ENCODE results near the gene LRRC3. TPM values are rescaled to one million over a fixed set of nuclear protein-coding genes. Genes with fewer than 3 reads are reported as not detected.

The LRRC3 gene
- polyA plus RNA-seq, 1 donor (not counting 4 experiments of a cell fraction or from before 2014, with no cell fraction given) = 1.4 TPM

DNA sequence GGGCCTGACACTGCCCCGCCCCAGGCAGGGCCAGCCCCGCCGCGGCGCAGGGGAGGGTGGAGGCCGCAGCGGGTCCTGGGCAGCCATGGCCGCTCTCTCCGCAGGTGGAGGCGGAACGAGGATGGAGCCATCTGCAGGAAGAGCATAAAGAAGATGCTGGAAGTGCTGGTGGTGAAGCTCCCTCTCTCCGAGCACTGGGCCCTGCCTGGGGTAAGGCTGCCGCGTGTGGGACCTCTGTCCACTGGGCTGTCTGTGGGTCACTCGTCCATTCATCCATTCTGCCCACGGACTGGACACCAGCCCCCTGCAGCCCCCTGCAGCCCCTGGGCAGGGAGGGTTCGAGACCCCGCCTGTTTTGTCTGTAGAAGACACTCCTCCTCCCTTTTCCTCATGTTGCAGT is 18.4 kb upstream of the LRRC3 start:
- Histone ChIP-seq H3K9me1 (ENCODE audit: control insufficient read depth, extremely low read depth, insufficient read depth, low read length) (no peaks in the 10 kb centered on the region), H4K20me1 (ENCODE audit: control insufficient read depth, extremely low read depth, insufficient read depth, low read length) (no peaks in the 10 kb centered on the region), H3K4me3 (ENCODE audit: control insufficient read depth in 2 of 3, extremely low read depth in 1 of 3, insufficient read depth in 2 of 3, low read depth in 1 of 3, low read length in 3 of 3) (no peak overlapping the region), H3K79me2 (ENCODE audit: control insufficient read depth, insufficient read depth, low read length) (no peaks in the 10 kb centered on the region), H3K36me3 (ENCODE audit: control insufficient read depth in 2 of 2, extremely low read depth in 1 of 2, insufficient read depth in 2 of 2, low read length in 2 of 2) (no peaks in the 10 kb centered on the region), H3K9ac (ENCODE audit: control insufficient read depth, extremely low read depth, insufficient read depth, low read length) (no peak overlapping the region), H3K4me2 (ENCODE audit: control insufficient read depth, extremely low read depth, insufficient read depth, low read depth, low read length) (no peak overlapping the region), H3K27me3 (ENCODE audit: control insufficient read depth, extremely low read depth, insufficient read depth, low read length) (peaks cover 16% of the 10 kb centered on the region), H3K9me3 (ENCODE audit: control insufficient read depth, low read depth, low read length) (no peaks in the 10 kb centered on the region), H2AFZ (ENCODE audit: control insufficient read depth, low read length) (no peak overlapping the region), H3K4me1 (ENCODE audit: control insufficient read depth, extremely low read depth, insufficient read depth, low read length) (no peaks in the 10 kb centered on the region), H3K27ac (ENCODE audit: control insufficient read depth, insufficient read depth, low read length) (no peak overlapping the region)
- FAIRE-seq (no peak), DNase-seq (ENCODE audit: low read depth, low spot score) (no peak)
- TF ChIP-seq, protein P1, sequence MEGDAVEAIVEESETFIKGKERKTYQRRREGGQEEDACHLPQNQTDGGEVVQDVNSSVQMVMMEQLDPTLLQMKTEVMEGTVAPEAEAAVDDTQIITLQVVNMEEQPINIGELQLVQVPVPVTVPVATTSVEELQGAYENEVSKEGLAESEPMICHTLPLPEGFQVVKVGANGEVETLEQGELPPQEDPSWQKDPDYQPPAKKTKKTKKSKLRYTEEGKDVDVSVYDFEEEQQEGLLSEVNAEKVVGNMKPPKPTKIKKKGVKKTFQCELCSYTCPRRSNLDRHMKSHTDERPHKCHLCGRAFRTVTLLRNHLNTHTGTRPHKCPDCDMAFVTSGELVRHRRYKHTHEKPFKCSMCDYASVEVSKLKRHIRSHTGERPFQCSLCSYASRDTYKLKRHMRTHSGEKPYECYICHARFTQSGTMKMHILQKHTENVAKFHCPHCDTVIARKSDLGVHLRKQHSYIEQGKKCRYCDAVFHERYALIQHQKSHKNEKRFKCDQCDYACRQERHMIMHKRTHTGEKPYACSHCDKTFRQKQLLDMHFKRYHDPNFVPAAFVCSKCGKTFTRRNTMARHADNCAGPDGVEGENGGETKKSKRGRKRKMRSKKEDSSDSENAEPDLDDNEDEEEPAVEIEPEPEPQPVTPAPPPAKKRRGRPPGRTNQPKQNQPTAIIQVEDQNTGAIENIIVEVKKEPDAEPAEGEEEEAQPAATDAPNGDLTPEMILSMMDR (optimal IDR thresholded peaks at IDR 0.05 in 1 of 3, IDR thresholded peaks at IDR 0.05 in 1 of 3, conservative IDR thresholded peaks at IDR 0.05 in 1 of 3; ENCODE audit: extremely low read depth in 1 of 3, insufficient read depth in 2 of 3, low read length in 3 of 3) = no peak
- TF ChIP-seq EZH2 (IDR thresholded peaks at IDR 0.05; ENCODE audit: low read length) = no peak
- dilution Hi-C loops (cut with MboI; ENCODE audit: extremely low pct_ligation_motif_present, low sequenced_read_pairs) = no loop called here

DNA sequence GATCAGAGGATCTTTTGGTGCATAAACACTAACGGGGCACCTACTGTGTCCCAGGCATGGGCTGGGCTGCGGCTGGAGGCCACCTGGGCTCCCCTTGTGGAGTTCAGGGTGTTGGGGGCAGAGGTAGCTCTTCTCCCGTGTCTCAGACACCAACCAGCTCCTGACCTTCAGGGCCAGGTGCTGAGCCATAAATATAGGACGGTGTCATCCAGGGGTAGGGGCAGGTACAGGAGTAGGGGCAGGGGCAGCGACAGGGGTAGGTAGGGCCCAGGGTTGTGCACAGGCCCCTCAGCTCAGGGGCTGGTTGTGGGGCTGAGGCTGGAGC is 18.0 kb upstream of the LRRC3 start:
- Histone ChIP-seq H4K20me1 (ENCODE audit: control insufficient read depth, extremely low read depth, insufficient read depth, low read length) (no peaks in the 10 kb centered on the region), H3K36me3 (ENCODE audit: control insufficient read depth in 2 of 2, extremely low read depth in 1 of 2, insufficient read depth in 2 of 2, low read length in 2 of 2) (no peaks in the 10 kb centered on the region), H3K4me2 (ENCODE audit: control insufficient read depth, extremely low read depth, insufficient read depth, low read depth, low read length) (no peak overlapping the region), H3K4me3 (ENCODE audit: control insufficient read depth in 2 of 3, extremely low read depth in 1 of 3, insufficient read depth in 2 of 3, low read depth in 1 of 3, low read length in 3 of 3) (no peak overlapping the region), H3K9me3 (ENCODE audit: control insufficient read depth, low read depth, low read length) (no peaks in the 10 kb centered on the region), H3K4me1 (ENCODE audit: control insufficient read depth, extremely low read depth, insufficient read depth, low read length) (no peaks in the 10 kb centered on the region), H3K79me2 (ENCODE audit: control insufficient read depth, insufficient read depth, low read length) (no peaks in the 10 kb centered on the region), H3K9me1 (ENCODE audit: control insufficient read depth, extremely low read depth, insufficient read depth, low read length) (no peaks in the 10 kb centered on the region), H2AFZ (ENCODE audit: control insufficient read depth, low read length) (no peak overlapping the region), H3K27ac (ENCODE audit: control insufficient read depth, insufficient read depth, low read length) (no peak overlapping the region), H3K9ac (ENCODE audit: control insufficient read depth, extremely low read depth, insufficient read depth, low read length) (no peak overlapping the region), H3K27me3 (ENCODE audit: control insufficient read depth, extremely low read depth, insufficient read depth, low read length) (peaks cover 16% of the 10 kb centered on the region)
- DNase-seq (ENCODE audit: low read depth, low spot score) = no peak
- FAIRE-seq = no peak
- TF ChIP-seq, protein P1 (optimal IDR thresholded peaks at IDR 0.05 in 1 of 3, IDR thresholded peaks at IDR 0.05 in 1 of 3, conservative IDR thresholded peaks at IDR 0.05 in 1 of 3; ENCODE audit: extremely low read depth in 1 of 3, insufficient read depth in 2 of 3, low read length in 3 of 3) = no peak
- TF ChIP-seq EZH2 (IDR thresholded peaks at IDR 0.05; ENCODE audit: low read length) = no peak
- dilution Hi-C loops (cut with MboI; ENCODE audit: extremely low pct_ligation_motif_present, low sequenced_read_pairs) = no loop called here
